HG03354 (cell line): ENCODE measurements around the gene RALBP1.

Experiments
- ATAC-seq: cut with Tn5 transposase; IDR thresholded peaks from one replicate; pipeline ENCODE4 v1.9.1; 2021; ENCODE audit warnings: mild to moderate bottlenecking; ENCODE audit not compliant: unreplicated experiment, poor library complexity, severe bottlenecking

The RALBP1 gene

DNA sequence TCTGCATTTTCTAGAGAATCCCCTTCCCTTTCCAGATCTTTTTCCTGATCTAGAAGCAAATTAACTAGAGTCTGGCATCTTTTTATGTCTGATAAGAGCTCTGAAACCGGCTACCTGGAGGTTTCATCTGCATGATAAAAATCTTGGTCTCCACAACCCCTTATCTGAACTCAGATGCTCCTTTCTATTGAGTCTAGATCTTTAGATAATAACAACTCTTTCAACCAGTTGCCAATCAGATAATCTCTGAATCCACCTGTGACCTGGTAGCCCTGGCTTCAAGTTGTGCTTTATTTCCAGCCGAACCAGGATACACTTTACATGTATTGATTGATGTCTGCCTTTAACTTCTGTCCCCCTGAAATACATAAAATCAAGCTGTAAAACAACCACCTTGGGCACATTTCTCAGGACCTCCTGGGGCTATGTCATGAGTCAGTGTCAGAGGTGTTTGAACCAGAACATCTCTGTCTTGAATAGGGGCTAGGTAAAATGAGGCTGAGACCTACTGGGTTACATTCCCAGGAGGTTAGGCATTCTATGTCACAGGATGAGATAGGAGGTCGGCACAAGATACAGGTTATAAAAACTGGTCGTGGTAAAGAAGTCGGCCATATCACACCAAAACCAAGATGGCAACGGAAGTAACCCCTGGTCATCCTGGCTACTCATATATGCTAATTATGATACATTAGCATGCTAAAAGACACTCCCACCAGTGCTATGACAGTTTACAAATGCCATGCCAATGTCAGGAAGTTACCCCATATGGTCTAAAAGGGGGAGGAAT lies 20.8 kb downstream of the RALBP1 start:
- ATAC-seq = no peak

DNA sequence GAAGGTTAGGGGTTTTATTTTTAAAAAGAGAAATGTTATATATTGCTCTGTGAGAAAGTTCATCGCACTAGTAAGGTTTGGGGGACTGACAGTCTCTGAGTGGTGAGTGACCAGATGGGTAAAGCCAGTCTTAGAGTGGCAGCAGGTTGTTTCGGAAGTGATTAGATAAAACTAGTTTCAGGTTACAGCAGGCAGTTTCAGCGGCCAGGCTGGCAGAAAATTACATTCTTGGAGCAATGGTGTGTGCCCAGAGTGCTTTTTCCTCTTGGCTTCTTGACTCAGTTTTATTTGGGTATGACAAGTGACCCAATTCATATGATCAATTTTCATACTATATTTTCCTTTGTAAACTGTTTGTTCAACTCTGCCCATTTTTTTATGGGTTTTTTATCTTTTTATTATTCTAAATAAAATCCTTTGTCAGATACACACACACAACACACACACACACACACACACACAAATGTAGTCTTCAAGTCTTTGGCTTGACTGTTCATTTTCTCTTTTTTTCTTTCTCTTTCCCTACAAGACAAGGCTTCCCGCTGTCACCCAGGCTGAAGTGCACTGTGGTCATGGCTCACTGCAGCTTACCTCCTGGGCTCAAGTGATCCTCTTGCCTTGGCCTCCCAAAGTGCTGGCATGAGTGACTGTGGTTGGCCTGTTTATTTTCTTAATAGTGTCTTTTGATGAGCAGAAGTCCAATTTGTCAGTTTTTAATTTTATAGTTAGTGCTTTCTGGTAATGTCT lies 30.9 kb downstream of the RALBP1 start:
- ATAC-seq = no peak

DNA sequence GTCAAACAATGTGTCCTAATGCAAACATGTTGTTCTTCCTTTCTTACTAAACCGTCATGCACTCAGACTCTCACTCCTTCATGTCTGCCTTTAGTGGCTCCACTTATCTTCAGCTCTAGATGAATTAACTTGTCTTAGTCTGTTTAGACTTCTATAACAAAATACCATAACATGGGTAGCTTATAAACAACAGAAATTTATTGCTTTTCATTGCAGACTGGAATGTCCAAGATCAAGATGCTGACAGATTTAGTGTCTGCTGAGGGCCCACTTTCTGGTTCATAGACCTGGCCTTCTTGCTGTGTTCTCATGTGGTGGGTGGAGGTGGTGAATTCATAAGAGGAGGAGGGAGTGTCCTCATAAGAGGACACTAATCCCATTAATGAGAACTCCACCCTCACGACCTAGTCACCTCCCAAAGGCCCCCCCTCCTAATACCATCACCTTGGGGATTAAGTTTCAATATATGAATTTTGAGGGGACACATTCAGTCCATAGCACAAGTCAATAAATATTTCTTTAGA lies 32.3 kb downstream of the RALBP1 start:
- ATAC-seq = no peak

DNA sequence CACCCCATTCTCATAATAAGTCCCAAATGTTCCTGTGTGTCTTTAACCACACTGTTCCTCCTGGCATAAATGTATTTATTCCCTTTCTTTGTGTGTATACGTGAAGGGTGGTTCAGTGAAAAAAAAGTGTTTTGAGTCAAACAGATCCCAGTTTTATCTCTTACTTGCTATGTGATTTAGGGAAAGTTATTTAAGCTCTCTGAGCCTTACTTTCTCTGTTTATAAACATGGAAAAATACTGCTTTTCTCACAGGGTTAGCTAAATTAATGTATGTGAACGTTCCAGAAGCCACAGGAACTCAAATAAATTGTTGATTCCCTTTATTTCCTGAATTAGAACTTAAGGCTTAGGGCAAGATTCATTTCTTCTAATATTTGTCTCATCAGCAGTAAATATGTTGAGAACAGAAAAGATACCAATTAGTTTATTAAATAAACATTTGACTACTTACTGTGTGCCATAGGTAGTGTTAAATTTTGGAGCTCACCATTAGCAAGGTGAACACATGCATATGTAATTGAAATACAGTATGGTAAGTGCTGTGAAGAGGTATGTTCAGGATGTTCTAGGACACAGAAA lies 33.2 kb downstream of the RALBP1 start:
- no peak for ATAC-seq

DNA sequence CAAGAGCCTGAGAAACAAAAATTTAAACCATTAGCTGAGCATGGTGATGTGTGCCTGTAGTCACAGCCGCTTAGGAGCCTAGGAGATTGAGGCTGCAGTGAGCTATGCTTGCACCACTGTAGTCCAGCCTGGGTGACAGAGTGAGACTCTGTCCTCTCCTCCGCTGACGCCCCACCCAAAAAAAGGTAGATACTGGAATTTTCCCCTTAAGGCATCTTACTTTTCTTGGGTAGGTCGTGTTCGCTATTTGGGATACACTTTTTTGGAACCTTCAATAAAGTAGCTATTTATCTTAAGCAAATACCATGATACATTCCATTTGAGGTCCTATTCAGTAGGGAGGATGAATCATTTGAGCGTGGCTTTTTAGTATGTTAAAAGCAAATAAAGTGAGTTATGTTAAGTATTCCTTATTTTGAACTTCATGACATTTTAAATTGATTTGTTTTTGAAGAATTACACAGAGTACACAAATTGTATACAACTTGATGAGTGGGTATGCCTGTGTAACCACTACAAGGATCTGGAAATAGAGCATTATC lies 38.7 kb downstream of the RALBP1 start:
- ATAC-seq = no peak

DNA sequence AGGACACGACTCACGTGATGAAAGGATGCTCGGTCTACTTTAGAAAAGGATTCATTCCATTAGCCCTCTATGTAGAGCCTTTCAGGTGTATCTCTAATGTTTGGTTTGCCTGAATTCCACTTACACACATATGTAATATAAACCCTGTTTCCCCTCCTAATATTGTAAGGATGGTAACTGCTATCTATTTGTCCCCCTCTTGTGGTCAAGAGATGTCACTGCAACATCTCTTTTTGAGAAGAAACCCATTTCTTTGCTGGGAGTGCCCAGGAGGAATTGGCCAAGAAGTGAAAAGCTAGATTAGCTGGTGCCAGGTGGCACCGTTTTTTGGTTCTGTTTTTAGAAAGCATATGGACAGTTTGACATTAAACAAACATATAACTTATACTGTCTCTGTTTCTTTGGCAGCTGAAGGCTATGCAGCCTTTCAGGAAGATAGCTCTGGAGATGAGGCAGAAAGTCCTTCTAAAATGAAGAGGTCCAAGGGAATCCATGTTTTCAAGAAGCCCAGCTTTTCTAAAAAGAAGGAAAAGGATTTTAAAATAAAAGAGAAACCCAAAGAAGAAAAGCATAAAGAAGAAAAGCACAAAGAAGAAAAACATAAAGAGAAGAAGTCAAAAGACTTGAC lies 41.2 kb downstream of the RALBP1 start:
- no peak for ATAC-seq

DNA sequence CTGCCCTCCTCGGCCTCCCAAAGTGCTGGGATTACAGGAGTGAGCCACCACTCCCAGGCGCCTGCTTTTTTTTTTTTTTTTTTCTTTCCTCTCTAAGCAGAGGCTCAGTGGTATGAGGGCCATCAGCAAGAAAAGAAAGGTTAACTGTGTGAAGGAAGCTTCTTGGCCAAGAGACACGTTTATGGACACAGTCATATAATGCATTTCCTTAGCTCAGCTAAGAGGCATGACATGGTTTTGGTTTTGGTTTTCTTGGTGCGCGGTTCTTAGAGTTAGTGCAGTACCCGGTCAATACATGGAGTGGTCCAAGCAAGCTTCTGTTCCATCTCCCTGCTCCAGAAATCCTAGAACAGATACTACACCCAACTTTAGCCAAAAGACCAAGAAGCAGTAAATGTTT lies 42.6 kb downstream of the RALBP1 start:
- ATAC-seq = no peak

DNA sequence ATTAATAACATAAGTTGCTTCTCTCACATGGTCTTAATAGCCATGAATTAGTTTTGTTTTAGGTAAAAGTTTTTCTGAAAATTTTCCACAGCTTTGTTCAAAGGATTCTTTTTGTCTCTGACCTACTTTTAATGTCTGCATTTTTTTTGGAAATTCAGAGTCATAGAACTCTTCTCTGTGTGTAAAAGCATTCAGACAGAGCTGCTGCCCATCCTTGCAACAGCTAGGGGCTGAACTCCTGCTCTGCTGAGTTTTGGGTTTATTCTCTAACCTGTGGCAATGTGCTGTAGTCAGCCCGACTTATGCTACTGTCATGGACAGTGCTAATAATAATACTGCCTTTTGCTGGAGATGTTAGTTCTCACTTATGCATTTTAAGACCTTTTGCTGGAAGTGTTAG lies 44.1 kb downstream of the RALBP1 start:
- ATAC-seq = no peak

DNA sequence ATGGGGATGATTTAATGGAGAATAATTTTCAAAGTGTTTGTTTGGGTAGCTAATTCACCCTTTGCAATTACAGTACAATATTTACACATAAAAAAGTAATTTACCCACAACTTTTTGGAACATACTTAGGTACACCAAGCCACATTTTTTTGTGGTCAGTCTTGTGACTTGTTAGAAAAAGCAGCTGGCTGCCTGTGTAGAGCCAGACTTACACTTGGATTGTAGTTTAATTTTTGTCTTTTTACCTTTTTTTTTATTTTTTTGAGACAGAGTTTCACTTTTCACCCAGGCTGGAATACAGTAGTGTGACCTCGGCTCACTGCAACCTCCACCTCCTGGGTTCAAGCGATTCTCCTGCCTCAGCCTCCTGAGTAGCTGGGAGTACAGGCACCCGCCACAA lies 45.4 kb downstream of the RALBP1 start:
- no peak for ATAC-seq

DNA sequence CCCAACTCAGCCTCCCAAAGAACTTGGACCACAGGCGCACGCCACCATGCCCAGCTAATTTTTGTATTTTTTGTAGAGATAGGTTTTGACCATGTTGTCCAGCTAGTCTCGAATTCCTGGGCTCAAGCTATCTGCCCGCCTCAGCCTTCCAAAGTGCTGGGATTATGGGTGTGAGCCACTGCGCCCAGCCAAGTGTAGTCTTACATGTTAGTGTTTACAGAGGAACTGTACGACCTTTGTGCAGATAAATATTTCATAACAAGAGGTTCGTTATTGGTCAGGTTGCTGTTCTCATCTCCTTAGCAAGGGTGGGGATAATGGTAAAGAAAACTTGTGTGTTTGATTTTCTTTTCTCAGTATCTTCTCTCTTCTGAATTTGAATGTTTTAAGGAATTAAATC lies 46.5 kb downstream of the RALBP1 start:
- no peak for ATAC-seq

DNA sequence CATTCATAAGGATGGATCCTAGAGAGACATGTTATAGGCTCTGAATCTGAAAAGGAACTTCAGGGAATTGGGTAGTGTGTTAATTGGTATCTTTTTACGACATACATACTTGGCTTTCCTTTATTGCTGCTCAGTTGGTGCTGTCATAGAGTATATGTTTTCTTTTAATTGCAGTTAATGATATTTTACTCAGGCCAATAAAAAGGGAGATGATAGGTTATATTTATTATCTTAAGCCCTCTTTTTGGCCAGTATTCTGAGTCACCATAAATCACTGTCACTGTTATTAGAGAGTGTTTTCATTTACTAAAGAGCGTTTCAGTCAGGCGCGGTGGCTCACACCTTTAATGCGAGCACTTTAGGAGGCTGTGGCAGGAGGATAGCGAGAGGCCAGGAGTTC lies 47.6 kb downstream of the RALBP1 start:
- no peak for ATAC-seq

DNA sequence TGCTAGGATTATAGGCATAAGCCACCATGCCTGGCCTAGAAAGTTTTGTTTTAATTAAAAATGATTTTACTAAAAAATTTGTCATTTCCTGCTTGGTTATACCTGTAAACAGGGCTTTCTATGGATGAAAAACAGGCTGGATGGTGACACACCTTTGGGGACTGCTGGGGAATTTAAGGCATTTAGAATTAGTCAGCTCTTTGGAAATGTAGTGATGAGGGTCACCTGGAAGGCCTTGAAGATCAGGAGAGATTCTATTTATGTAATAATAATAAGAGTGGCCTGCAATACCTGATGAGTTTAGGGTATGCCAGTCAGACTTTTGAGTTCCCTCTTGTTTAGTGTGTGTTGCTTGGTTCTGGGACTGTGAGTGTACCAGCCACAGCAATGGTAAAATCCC lies 51.1 kb downstream of the RALBP1 start:
- no peak for ATAC-seq

DNA sequence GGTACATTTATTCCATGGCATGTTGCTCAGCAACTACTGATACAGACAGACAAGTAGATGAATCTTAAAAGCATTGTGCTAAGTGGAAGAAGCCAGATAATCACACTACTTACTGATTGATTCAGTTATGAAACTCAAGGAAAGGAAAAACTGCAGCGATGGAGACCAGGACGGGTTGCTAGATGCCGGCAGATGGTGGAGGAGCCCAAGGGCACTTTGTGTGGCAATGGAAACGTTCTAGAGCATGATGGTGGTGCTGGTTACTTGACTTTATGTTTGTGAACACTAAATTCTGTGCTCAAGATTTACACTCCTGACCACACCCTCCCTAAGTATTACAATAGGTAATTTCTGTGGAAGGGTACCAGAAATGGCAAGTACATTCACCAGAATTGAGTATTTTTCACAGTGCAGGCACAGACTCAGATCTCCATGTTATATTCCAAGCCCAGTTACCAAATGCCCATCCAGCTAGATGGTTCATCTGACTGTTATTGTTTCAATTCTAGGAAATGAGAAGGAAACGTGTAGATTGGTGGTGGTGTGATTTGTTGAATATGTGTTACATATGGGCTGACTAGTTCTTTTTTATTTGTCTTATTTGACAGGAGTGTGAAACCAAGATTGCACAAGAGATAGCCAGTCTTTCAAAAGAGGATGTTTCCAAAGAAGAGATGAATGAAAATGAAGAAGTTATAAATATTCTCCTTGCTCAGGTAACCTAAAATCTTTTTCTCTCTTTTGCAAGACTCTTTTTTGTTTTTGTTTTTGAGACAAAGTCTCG lies 55.1 kb downstream of the RALBP1 start:
- no peak for ATAC-seq

DNA sequence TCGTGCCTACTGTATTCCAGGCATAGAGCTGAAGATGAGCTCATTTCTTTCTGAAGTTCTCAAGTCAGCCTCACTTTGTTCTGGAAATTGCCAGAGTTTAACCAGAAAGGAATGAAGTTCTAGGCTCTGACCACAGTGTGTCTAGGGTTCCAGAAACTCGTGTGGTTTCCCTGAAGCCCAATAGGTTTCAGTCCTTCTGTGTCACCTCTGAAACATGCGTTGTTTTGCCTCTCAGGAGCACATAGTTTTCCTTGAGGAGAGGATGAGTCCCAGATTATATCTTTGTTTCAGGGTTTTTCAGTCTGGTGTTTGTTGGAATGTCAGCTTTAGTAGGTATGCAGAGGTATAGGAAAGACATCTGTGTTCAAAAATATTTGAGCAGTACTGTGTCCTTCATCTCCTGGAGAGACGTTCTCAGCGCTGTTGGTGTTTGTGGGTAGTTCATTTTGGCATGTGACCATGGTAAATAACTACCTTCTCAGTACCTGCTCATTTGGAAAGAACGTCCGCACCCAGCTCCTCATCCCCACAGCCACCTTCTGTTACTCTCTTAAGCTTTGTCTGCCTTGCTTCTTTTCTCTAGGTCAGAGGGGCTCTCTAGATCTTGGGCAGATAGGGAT lies 56.6 kb downstream of the RALBP1 start:
- ATAC-seq = no peak

DNA sequence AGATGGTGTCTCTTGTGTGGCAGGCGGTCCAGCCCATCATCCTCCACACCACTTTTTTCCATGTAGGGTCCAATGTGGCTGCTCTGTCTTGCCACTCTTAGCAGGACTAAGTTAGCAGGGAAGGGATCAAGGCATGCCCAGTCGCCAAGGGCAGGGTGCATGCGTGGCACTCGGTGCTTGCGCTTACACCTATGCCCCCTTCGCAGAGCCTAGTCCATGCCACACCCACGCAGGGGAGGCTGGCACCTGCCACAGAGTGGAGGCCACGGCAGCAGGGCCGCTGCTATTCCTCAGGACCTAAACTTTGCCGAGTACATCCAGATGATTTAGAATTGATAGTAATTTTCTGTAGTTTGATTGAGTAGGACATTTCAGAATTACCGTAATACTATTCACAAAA lies 59.5 kb downstream of the RALBP1 start:
- no peak for ATAC-seq

DNA sequence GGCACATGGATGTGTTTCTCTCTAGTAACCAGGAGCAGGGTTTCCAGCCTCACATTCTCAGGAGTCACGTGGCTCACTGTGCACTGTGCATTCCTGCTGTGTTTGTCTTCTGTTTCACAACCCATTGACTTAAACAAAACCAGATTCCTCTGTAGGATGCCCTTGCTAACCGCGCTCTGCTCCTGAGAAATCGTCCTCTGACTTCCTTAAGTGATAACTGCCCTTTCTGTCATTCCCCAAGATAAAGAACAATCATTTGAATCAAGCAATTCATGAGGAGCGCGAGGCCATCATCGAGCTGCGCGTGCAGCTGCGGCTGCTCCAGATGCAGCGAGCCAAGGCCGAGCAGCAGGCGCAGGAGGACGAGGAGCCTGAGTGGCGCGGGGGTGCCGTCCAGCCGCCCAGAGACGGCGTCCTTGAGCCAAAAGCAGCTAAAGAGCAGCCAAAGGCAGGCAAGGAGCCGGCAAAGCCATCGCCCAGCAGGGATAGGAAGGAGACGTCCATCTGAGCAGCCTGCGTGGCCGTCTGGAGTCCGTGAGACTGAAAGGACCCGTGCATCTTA lies 60.2 kb downstream of the RALBP1 start:
- ATAC-seq = no peak

DNA sequence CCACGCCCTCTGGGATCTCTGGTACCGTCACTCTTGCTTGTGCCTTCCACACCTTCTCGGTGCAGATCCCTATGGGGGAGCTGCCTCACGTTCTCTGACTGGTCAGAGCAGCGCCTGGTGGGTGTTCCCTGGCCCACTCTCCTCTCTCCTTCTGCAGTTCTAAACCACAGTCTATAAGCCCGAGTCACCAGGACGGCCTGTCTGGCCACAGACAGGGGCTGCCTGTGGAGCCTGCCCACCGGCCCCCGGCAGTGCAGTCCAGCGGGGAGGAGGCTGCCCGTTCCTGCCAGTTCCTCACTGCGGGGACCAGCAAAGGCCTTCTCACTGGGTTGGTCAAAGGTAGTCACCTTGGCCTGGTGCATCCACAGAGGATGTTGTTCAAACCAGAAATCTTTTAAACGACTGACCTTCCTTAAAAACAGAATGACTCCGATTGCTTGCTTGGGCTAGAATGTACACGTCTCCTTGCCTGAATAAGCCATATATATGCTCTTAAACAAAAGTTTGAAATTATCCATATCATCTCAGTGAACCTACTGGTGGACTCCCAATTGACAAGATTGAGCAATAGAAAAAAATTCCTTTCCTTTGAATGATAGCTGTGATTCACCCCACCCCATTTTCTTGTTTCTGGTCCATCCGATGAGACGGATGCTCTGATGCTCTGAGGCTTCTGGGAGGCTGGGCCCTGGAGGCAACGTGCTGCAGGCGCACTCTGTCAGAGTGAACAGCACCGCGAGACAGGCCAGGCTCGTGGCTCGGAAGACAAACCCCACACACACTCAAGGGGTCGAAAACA lies 61.2 kb downstream of the RALBP1 start:
- no peak for ATAC-seq

DNA sequence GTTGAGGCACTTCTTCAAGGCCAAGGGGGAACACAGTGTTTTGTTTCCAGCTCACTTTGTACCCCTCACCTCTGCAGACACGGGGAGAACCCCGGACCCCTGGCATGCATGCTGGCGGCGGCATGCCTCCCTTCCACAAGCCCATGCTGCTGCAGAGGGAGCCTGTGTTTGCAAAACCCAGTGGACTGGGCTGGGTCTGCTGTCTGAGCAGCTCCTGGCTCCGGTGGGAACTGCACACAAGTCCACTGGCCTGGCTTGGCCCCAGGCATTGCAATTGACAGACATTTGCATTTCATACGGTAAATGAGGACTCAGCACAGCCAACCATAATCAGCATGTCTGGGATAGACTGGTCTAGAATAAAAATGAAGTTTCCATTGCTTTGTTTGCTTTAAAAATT lies 62.4 kb downstream of the RALBP1 start:
- no peak for ATAC-seq
